ENCODE measurements around the gene EEF1AKMT2. TPM values are rescaled to one million over a fixed set of nuclear protein-coding genes. Genes with fewer than 3 reads are reported as not detected.

EEF1AKMT2 gene
- total and polyA plus RNA-seq, 9 of the 15 experiments (the other 6 are each of a cell fraction or from before 2014, with no cell fraction given): 9.3 to 34.3 (median 23.7) TPM

DNA sequence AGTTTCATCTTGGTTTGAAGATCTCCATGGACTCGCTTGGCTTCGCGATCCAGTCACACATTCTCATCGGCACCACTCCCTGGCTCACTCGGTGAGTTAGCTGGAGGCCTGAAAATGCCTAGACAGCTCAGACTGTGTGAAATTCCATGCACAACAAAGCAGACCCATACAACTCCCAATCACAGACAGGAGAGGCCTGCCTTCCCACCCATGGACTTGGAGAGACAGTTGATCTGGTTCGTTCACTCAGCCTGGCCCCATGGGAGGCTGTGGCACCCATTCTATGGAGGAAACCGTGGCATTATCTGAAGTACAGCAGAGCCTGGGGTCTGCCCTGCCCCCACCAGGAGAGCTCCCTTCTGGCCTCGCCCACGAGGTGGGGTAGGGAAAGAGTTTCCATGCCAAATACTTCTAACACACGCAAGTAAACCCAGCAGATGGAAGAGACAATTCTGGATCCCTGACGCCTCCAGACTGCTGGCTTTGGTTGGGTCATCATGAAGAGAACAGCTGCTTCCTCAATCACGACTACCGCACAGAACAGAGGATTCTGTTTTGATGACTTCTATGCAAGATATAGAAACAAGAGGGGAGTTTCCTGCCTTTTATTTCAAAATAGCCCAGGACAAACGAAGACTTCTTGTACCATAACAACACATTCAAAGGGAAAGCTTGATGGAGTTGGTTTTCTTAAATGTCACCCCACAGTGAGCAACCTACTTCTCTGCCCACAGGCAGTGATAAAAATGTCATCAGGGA lies 63.4 kb downstream of the EEF1AKMT2 start:
- Histone ChIP-seq H3K27ac (ENCODE audit: extremely low read depth, low read depth, low read length) (no peak overlapping the region), H2AFZ (ENCODE audit: low read depth, low read length) (no peak overlapping the region), H3K79me2 (ENCODE audit: control insufficient read depth, insufficient read depth, low read length) (peaks cover 5% of the 10 kb centered on the region; the same call in 2 of the 3 replicates), H3K27me3 (ENCODE audit: control insufficient read depth in 2 of 2, insufficient read depth in 2 of 2, low read length in 2 of 2) (no peaks in the 10 kb centered on the region), H3K9ac (ENCODE audit: insufficient read depth in 1 of 2, low read depth in 2 of 2, low read length in 2 of 2) (peak overlapping the region in 1 of 2 experiments; percentile 58; a peak in 1 of 4 replicates), H3K9me3 (replicated peaks; ENCODE audit: control insufficient read depth, insufficient read depth, low read depth, low read length) (no peaks in the 10 kb centered on the region), H3K9me1 (ENCODE audit: control insufficient read depth, insufficient read depth, low read length) (peaks cover 3% of the 10 kb centered on the region), H3K4me3 (no peak overlapping the region), H3K4me2 (ENCODE audit: insufficient read depth, low read length) (no peak overlapping the region), H4K20me1 (replicated peaks; ENCODE audit: control insufficient read depth, insufficient read depth, low read length) (0 out of 2 replicates have a peak, but pooled peaks cover 8% of the 10 kb centered on the region), H3K4me1 (replicated peaks in 1 of 2; ENCODE audit: control insufficient read depth in 2 of 2, insufficient read depth in 2 of 2, low read length in 2 of 2) (peaks cover 10 to 17% of the 10 kb centered on the region in 2 experiments; a peak in 4 of 5 replicates), H3K36me3 (ENCODE audit: control insufficient read depth, insufficient read depth, low read length) (peaks cover 18% of the 10 kb centered on the region; the same call in 1 of the 3 replicates)
- no peak for DNase-seq (ENCODE audit: extremely low read depth in 1 of 4, low spot score in 3 of 4)
- BruUV-seq (replicated peaks): no TSS peak
- FAIRE-seq: no peak
- TF ChIP-seq HSF4 (CRISPR knock-in tag; IDR thresholded peaks at IDR 0.05; ENCODE audit: borderline replicate concordance): no peak
- TF ChIP-seq MBD2 (IDR thresholded peaks at IDR 0.05; ENCODE audit: borderline replicate concordance, low read depth): no peak
- no peak for TF ChIP-seq FOXP1 (CRISPR knock-in tag; IDR thresholded peaks at IDR 0.05)
- no peak for TF ChIP-seq BDP1 (IDR thresholded peaks at IDR 0.05; ENCODE audit: insufficient read depth, insufficient read length)
- no peak for TF ChIP-seq PRPF4 (IDR thresholded peaks at IDR 0.05; ENCODE audit: insufficient read depth, low read depth, low read length, poor library complexity, severe bottlenecking)
- TF ChIP-seq SAFB2 (IDR thresholded peaks at IDR 0.05; ENCODE audit: borderline replicate concordance, low read depth, low read length, severe bottlenecking): no peak
- no peak for TF ChIP-seq YBX1 (IDR thresholded peaks at IDR 0.05)
- no peak for TF ChIP-seq KAT7 (CRISPR knock-in tag; IDR thresholded peaks at IDR 0.05; ENCODE audit: borderline replicate concordance)
- no peak for TF ChIP-seq JUN (IDR thresholded peaks at IDR 0.05; ENCODE audit: borderline replicate concordance, low read depth, low read length)
- no peak for TF ChIP-seq JUN (CRISPR knock-in tag; IDR thresholded peaks at IDR 0.05; ENCODE audit: borderline replicate concordance)
- TF ChIP-seq, protein P1, sequence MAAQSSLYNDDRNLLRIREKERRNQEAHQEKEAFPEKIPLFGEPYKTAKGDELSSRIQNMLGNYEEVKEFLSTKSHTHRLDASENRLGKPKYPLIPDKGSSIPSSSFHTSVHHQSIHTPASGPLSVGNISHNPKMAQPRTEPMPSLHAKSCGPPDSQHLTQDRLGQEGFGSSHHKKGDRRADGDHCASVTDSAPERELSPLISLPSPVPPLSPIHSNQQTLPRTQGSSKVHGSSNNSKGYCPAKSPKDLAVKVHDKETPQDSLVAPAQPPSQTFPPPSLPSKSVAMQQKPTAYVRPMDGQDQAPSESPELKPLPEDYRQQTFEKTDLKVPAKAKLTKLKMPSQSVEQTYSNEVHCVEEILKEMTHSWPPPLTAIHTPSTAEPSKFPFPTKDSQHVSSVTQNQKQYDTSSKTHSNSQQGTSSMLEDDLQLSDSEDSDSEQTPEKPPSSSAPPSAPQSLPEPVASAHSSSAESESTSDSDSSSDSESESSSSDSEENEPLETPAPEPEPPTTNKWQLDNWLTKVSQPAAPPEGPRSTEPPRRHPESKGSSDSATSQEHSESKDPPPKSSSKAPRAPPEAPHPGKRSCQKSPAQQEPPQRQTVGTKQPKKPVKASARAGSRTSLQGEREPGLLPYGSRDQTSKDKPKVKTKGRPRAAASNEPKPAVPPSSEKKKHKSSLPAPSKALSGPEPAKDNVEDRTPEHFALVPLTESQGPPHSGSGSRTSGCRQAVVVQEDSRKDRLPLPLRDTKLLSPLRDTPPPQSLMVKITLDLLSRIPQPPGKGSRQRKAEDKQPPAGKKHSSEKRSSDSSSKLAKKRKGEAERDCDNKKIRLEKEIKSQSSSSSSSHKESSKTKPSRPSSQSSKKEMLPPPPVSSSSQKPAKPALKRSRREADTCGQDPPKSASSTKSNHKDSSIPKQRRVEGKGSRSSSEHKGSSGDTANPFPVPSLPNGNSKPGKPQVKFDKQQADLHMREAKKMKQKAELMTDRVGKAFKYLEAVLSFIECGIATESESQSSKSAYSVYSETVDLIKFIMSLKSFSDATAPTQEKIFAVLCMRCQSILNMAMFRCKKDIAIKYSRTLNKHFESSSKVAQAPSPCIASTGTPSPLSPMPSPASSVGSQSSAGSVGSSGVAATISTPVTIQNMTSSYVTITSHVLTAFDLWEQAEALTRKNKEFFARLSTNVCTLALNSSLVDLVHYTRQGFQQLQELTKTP (IDR thresholded peaks at IDR 0.05; ENCODE audit: low read depth in 1 of 2, partially characterized antibody in 2 of 2): no peak
- TF ChIP-seq, protein P2, sequence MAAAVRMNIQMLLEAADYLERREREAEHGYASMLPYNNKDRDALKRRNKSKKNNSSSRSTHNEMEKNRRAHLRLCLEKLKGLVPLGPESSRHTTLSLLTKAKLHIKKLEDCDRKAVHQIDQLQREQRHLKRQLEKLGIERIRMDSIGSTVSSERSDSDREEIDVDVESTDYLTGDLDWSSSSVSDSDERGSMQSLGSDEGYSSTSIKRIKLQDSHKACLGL (CRISPR knock-in tag; IDR thresholded peaks at IDR 0.05; ENCODE audit: borderline replicate concordance, poor library complexity, severe bottlenecking): no peak
- no peak for TF ChIP-seq POLR3G (IDR thresholded peaks at IDR 0.05; ENCODE audit: extremely low read depth, insufficient read length, insufficient replicate concordance)
- no peak for TF ChIP-seq SNRNP70 (optimal IDR thresholded peaks at IDR 0.05; ENCODE audit: low read depth, low read length)
- no peak for TF ChIP-seq MCM3 (IDR thresholded peaks at IDR 0.05)
- TF ChIP-seq NFIC (IDR thresholded peaks at IDR 0.05): no peak
- no peak for TF ChIP-seq DDX20 (tag; IDR thresholded peaks at IDR 0.05; ENCODE audit: low read depth)
- no peak for TF ChIP-seq ZSCAN29 (IDR thresholded peaks at IDR 0.05)
- ChIA-PET CTCF (ENCODE audit: low intra/inter-chr PET ratio) (no interaction called here), POLR2A (no interaction called here)
- intact Hi-C loops (cut with micrococcal nuclease): no loop called here
- in situ Hi-C loops (cut with MboI): no loop called here
- no peak for ATAC-seq
- 78% methylated on average over 13 of the region's 14 CpGs for WGBS (ENCODE audit: insufficient coverage, low coverage, missing lambda C conversion rate)
